ENCODE results near the gene PCSK5.

PCSK5 gene

GRCh38 chr9:75864266-75864665, 26.2 kb upstream of the PCSK5 start:
- TF ChIP-seq RAD21 (IDR thresholded peaks at IDR 0.05; ENCODE audit: low read depth): no peak

- TF ChIP-seq USF1 (IDR thresholded peaks at IDR 0.05) (no peak), RAD21 (IDR thresholded peaks at IDR 0.05; ENCODE audit: low read depth) (peak; percentile 48), EP300 (IDR thresholded peaks at IDR 0.05; ENCODE audit: borderline replicate concordance) (no peak), TCF12 (IDR thresholded peaks at IDR 0.05; ENCODE audit: low read depth) (no peak), CREB1 (IDR thresholded peaks at IDR 0.05; ENCODE audit: low read depth) (no peak)
Observed at GRCh38 chr9:75866273-75866871, 24.1 kb upstream of the PCSK5 start.

GRCh38 chr9:75869236-75869635, 21.2 kb upstream of the PCSK5 start:
- TF ChIP-seq TCF12 (IDR thresholded peaks at IDR 0.05; ENCODE audit: low read depth): no peak
- TF ChIP-seq CREB1 (IDR thresholded peaks at IDR 0.05; ENCODE audit: low read depth): no peak
- no peak for TF ChIP-seq NFIC (IDR thresholded peaks at IDR 0.05)
- TF ChIP-seq YY1 (IDR thresholded peaks at IDR 0.05; ENCODE audit: low read depth): no peak
- TF ChIP-seq USF1 (IDR thresholded peaks at IDR 0.05): no peak
- TF ChIP-seq MAX (IDR thresholded peaks at IDR 0.05): no peak
- TF ChIP-seq TAF1 (IDR thresholded peaks at IDR 0.05; ENCODE audit: low read depth): no peak
- no peak for TF ChIP-seq CEBPB (IDR thresholded peaks at IDR 0.05)
- TF ChIP-seq RAD21 (IDR thresholded peaks at IDR 0.05; ENCODE audit: low read depth): no peak
- TF ChIP-seq FOXM1 (IDR thresholded peaks at IDR 0.05; ENCODE audit: borderline replicate concordance, low read depth): no peak

GRCh38 chr9:75870450-75870849, 20.0 kb upstream of the PCSK5 start:
- TF ChIP-seq REST (IDR thresholded peaks at IDR 0.05; ENCODE audit: low read depth) (no peak), YY1 (IDR thresholded peaks at IDR 0.05; ENCODE audit: low read depth) (no peak), EGR1 (IDR thresholded peaks at IDR 0.05) (no peak), CREB1 (IDR thresholded peaks at IDR 0.05; ENCODE audit: low read depth) (no peak), USF1 (IDR thresholded peaks at IDR 0.05) (no peak), EP300 (IDR thresholded peaks at IDR 0.05; ENCODE audit: borderline replicate concordance) (no peak), TAF1 (IDR thresholded peaks at IDR 0.05; ENCODE audit: low read depth) (no peak), MAX (IDR thresholded peaks at IDR 0.05) (no peak), FOXM1 (IDR thresholded peaks at IDR 0.05; ENCODE audit: borderline replicate concordance, low read depth) (no peak), CEBPB (IDR thresholded peaks at IDR 0.05) (no peak), RAD21 (IDR thresholded peaks at IDR 0.05; ENCODE audit: low read depth) (no peak), TEAD4 (IDR thresholded peaks at IDR 0.05) (no peak), TCF12 (IDR thresholded peaks at IDR 0.05; ENCODE audit: low read depth) (no peak), NFIC (IDR thresholded peaks at IDR 0.05) (no peak), ZBTB7A (IDR thresholded peaks at IDR 0.05; ENCODE audit: low read depth) (no peak)

GRCh38 chr9:75871624-75872023, 18.8 kb upstream of the PCSK5 start:
- no peak for TF ChIP-seq TEAD4 (IDR thresholded peaks at IDR 0.05)
- TF ChIP-seq NFIC (IDR thresholded peaks at IDR 0.05): no peak
- no peak for TF ChIP-seq ZBTB7A (IDR thresholded peaks at IDR 0.05; ENCODE audit: low read depth)
- no peak for TF ChIP-seq RAD21 (IDR thresholded peaks at IDR 0.05; ENCODE audit: low read depth)

GRCh38 chr9:75873712-75874111, 16.8 kb upstream of the PCSK5 start:
- no peak for TF ChIP-seq EGR1 (IDR thresholded peaks at IDR 0.05)
- no peak for TF ChIP-seq ZBTB7A (IDR thresholded peaks at IDR 0.05; ENCODE audit: low read depth)
- no peak for TF ChIP-seq TCF12 (IDR thresholded peaks at IDR 0.05; ENCODE audit: low read depth)
- no peak for TF ChIP-seq USF1 (IDR thresholded peaks at IDR 0.05)
- TF ChIP-seq TEAD4 (IDR thresholded peaks at IDR 0.05): no peak

- TF ChIP-seq TCF12 (IDR thresholded peaks at IDR 0.05; ENCODE audit: low read depth) (no peak), EGR1 (IDR thresholded peaks at IDR 0.05) (no peak), NFIC (IDR thresholded peaks at IDR 0.05) (no peak), USF1 (IDR thresholded peaks at IDR 0.05) (no peak), REST (IDR thresholded peaks at IDR 0.05; ENCODE audit: low read depth) (no peak), CREB1 (IDR thresholded peaks at IDR 0.05; ENCODE audit: low read depth) (no peak), FOXM1 (IDR thresholded peaks at IDR 0.05; ENCODE audit: borderline replicate concordance, low read depth) (no peak), YY1 (IDR thresholded peaks at IDR 0.05; ENCODE audit: low read depth) (no peak), TEAD4 (IDR thresholded peaks at IDR 0.05) (no peak), CEBPB (IDR thresholded peaks at IDR 0.05) (no peak), EP300 (IDR thresholded peaks at IDR 0.05; ENCODE audit: borderline replicate concordance) (no peak), ZBTB7A (IDR thresholded peaks at IDR 0.05; ENCODE audit: low read depth) (no peak), MAX (IDR thresholded peaks at IDR 0.05) (no peak), TAF1 (IDR thresholded peaks at IDR 0.05; ENCODE audit: low read depth) (no peak), RAD21 (IDR thresholded peaks at IDR 0.05; ENCODE audit: low read depth) (no peak)
Observed at GRCh38 chr9:75876999-75877640, 13.4 kb upstream of the PCSK5 start.

Measured in Ishikawa (cell line).